HG03060 (cell line): ENCODE results near the gene SQOR.
"Not testable (repeated sequence)": the region's sequence is repeated elsewhere in the genome, so short reads cannot be mapped to it uniquely, and the experiment has no call there.

Experiments
- ATAC-seq: cut with Tn5 transposase; IDR thresholded peaks from one replicate; pipeline ENCODE4 v1.9.1; 2021; ENCODE audit warnings: low read depth, moderate number of reproducible peaks; ENCODE audit not compliant: unreplicated experiment

SQOR gene

GRCh38 chr15:45630917-45631691 is 3.7 kb upstream of the SQOR start:
- no peak for ATAC-seq

- no peak for ATAC-seq
Measured at GRCh38 chr15:45631776-45632175, 3.1 kb upstream of the SQOR start.

- peak; percentile 24 for ATAC-seq
Measured at GRCh38 chr15:45635191-45635638, 386 bp downstream of the SQOR start.

- no peak for ATAC-seq
Measured at GRCh38 chr15:45635763-45636292, 999 bp downstream of the SQOR start.

- no peak for ATAC-seq
Measured at GRCh38 chr15:45637141-45637540, 2.3 kb downstream of the SQOR start.

- ATAC-seq: peak; percentile 33
Measured at GRCh38 chr15:45637552-45638033, 2.8 kb downstream of the SQOR start.

GRCh38 chr15:45640616-45641015 is 5.8 kb downstream of the SQOR start:
- no peak for ATAC-seq

GRCh38 chr15:45641374-45641781 is 6.5 kb downstream of the SQOR start:
- no peak for ATAC-seq

GRCh38 chr15:45641999-45642932 is 7.4 kb downstream of the SQOR start:
- no peak for ATAC-seq

- no peak for ATAC-seq
Measured at GRCh38 chr15:45644437-45644836, 9.6 kb downstream of the SQOR start.

GRCh38 chr15:45645026-45645980 is 10.5 kb downstream of the SQOR start:
- ATAC-seq: no peak

GRCh38 chr15:45646220-45646619 is 11.4 kb downstream of the SQOR start:
- no peak for ATAC-seq

GRCh38 chr15:45647828-45648227 is 13.0 kb downstream of the SQOR start:
- ATAC-seq: no peak

- no peak for ATAC-seq
Measured at GRCh38 chr15:45648521-45649200, 13.8 kb downstream of the SQOR start.

- not testable (repeated sequence) for ATAC-seq
Measured at GRCh38 chr15:45650007-45650406, 15.2 kb downstream of the SQOR start.

GRCh38 chr15:45650889-45651525 is 16.2 kb downstream of the SQOR start:
- no peak for ATAC-seq

- no peak for ATAC-seq
Measured at GRCh38 chr15:45653702-45654424, 19.0 kb downstream of the SQOR start.

- no peak for ATAC-seq
Measured at GRCh38 chr15:45654749-45655148, 19.9 kb downstream of the SQOR start.
